Stimulated activated CD4-positive, alpha-beta T cell treated with anti-CD3 and anti-CD28 coated beads, Interleukin-15, amount 100 ng/mL, for 1 hour (primary cell): ENCODE data around the gene GNG5.
"Not testable (repeated sequence)": the region's sequence is repeated elsewhere in the genome, so short reads cannot be mapped to it uniquely, and the experiment has no call there.

Experiments
- DNase-seq, 2 donors: peaks; one replicate each; pipeline ENCODE4 v3.0.0-alpha.2; 2020; ENCODE audit warnings: low read depth in 1 of 2, low spot score in 1 of 2

The GNG5 gene

DNA sequence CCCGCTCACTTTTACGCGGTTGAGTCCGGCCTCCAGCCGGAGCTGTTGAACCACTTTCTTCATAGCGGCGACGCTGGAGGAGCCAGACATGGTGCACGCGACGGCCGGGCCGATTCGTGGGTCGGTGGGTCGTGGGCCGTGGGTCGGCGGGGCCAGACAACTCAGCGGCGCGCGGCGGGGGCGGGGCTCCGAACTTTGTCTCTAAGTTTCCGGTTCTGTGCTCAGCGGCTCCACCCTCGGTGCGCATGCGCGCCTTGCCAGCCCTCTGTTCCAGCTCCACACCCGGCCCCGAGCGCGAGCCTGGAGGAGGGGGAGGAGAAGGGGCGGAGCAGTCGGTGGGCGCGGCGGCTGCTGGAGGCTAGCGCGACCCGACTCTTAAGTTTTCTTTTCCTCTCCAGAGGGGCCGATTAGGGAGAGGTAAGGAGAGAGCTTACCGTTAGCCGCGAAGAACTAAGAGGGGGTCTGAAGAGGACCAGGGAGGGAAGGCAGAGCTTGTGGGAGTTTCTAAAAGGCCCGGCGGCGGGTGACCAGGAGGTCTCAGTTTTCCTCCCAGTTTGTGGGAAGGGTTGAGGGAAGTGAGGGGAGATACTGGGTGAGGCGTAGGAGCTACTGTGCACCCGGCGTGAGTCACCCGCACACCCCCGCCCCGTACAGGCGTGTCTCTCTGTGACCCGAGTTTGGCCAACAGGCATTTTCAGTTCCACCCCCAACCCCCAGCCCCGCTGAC is at the start of gene GNG5, which contains the start of gene SPATA1:
Gene GNG5, minus strand, starts transcription at position 580 of the 727 bp plus-strand sequence. Its CDS starts 490 bp downstream, at position 90.
Gene SPATA1, plus strand, starts transcription at position 385 of the 727 bp plus-strand sequence. CDS start 9,974 bp downstream, outside the sequence.
- peak; percentile 93 to 97 for DNase-seq

GRCh38 chr1:84550826-84551225 is 44.4 kb upstream of the GNG5 start:
- DNase-seq, result no peak

DNA sequence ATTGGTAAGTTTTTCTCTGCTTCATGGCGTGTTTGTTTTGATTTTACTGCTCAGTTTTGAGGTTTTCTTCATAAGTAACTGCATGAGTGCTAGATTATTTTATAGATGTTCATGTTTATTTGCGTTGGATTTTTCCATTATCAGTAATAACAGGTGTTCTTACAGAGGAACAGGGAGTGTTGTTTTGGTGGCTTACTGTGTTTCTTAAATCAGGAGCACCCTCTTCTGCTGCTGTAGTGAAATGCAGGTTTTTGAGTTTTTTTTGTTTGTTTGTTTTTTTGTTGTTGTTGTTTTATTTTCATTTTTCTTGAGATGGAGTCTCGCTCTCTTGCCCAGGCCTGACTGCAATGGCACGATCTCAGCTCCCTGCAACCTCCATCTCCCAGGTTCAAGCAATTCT is 35.3 kb upstream of the GNG5 start:
- DNase-seq, result no peak

DNA sequence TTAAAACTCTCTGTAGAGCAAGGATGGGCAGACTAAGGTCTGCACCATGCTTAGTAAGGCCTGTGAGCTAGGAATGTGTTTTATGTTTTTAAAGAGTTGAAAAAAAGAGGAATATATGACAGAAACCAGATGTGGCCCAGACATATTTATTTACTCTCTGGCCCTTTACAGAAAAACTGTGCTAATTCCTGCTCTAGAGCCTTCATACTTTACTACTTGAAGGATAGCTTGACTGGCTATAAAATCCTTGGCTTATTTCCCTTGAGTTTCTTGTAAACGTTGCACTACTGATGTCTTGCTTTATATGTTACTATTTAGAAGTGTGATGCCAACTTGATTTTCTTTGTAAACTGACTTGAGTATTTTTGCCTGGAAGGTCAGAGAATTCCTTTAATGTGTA is 34.4 kb upstream of the GNG5 start:
- DNase-seq, result no peak

DNA sequence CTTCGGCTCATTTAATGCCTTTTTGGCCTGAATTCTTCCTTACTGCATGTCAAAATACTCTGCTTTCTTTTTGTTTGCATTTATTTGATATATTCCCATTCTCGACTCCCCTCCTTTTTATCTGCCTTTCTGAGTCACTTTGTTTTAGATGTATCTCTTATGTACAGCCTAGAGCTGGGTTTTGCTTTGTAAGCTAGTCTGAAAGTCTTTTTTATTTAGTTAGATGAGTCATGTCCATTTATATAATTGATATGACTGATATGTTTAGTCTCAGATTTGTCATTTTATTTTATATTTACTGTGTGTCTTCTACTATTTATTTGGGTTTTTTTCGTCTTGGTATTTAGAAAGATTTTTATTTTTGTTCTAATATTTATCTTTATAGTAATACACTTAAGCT is 33.6 kb upstream of the GNG5 start:
- DNase-seq, result no peak

- no peak for DNase-seq
These were observed 32.2 kb upstream of the GNG5 start for GRCh38 chr1:84538599-84538998.

- no peak for DNase-seq
These were observed 19.4 kb upstream of the GNG5 start for GRCh38 chr1:84525779-84526178.

- DNase-seq, result no peak
These were observed 18.2 kb upstream of the GNG5 start for GRCh38 chr1:84524590-84524989.

DNA sequence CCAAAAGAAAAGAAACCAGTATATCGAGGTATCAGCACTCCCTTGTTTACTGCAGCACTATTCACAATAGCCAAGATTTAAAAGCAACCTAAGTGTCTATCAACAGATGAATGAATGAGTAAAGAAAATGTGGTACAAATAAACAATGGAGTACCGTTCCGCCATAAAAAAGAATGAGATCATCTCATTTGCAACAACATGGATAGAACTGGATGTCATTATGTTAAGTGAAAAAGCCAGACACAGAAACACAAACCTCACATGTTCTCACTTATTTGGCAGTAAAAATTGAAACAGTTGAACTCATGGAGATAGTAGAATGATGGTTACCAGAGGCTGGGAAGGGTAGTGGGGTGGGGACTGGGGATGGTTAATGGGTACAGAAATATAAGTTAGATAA is 4.3 kb upstream of the GNG5 start:
- no peak for DNase-seq

GRCh38 chr1:84510165-84510564 is 3.8 kb upstream of the GNG5 start:
- DNase-seq, result no peak

GRCh38 chr1:84509029-84509428 is 2.6 kb upstream of the GNG5 start:
- no peak for DNase-seq

DNA sequence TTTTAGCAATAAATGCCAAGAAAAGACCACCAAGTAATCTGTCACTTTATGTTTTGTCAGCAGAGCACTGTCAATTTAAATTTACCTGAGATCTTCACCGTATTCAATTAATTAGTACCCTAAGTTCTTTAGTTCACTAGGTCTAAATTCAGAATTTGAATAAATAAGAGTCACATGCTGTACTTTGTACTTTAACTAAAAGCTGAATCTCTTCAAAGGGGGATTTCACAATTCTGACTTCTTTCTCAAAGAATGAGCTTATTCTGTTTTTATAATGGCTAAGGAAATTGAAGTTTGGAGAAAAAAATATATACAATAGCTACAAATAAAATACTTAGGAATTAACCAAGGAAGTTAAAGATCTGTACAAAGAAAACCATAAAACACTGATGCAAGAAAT is 2.1 kb upstream of the GNG5 start:
- DNase-seq, result no peak

GRCh38 chr1:84507887-84508286 is 1.5 kb upstream of the GNG5 start:
- DNase-seq, result not testable (repeated sequence)

DNA sequence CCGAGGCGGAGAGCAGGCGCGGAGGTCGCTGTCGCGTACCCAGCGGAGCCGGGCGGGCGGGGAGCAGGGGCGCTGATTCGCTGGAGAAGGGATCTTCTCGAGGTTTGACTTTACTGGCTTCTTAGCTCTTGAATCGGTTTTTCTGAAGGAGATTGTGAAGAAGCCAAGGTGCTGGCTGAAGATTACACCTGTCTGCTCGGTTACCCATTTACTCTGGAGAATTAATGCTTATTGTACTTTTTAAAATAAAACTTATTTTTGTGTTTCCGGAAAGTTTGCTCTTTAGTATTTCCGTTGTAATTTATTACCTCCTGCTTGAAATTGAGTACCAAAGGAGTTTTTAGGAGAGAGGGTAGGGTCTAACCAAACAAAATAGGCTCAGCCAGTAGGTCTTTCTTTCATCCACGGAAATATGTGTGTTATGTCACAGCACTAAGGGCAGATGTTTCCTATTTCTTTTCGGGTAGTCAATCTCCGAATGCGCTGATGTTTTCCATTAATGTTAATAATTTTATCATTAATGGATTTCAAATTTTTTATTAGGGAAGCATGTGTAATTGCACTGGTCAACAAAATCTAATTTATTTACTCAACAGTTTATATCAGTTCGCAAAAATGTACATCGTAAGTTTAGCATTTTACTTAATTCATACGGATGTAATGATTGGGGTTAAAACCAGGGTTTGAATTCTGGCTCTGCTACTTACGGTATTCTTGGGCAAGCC is 510 bp upstream of the GNG5 start:
- no peak for DNase-seq

DNA sequence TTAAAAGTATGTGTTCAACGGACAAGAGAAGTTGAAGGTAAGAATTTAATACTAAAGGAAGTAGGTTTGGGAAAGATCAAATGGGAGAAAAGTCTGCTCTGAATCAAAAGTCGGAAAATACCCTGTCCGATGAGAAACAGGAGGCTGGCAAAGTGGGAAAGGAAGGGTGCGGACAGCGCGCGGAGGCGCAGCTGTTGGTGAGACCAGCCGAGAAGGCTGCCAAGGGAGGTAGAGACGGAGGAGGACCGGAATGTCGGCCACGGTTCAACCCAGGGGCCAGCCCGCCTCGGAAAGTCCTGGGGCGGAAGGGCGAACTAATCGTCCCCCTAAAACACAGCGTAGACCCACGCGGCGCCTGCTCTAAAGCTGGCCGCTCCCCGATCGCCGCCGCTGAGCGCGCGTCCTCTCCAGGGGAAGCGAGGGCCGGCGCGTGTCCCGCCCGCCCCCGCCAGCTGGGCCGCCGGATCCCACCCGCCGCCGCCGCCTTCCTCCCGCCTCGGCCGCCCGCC is 834 bp downstream of the GNG5 start:
- no peak for DNase-seq

DNA sequence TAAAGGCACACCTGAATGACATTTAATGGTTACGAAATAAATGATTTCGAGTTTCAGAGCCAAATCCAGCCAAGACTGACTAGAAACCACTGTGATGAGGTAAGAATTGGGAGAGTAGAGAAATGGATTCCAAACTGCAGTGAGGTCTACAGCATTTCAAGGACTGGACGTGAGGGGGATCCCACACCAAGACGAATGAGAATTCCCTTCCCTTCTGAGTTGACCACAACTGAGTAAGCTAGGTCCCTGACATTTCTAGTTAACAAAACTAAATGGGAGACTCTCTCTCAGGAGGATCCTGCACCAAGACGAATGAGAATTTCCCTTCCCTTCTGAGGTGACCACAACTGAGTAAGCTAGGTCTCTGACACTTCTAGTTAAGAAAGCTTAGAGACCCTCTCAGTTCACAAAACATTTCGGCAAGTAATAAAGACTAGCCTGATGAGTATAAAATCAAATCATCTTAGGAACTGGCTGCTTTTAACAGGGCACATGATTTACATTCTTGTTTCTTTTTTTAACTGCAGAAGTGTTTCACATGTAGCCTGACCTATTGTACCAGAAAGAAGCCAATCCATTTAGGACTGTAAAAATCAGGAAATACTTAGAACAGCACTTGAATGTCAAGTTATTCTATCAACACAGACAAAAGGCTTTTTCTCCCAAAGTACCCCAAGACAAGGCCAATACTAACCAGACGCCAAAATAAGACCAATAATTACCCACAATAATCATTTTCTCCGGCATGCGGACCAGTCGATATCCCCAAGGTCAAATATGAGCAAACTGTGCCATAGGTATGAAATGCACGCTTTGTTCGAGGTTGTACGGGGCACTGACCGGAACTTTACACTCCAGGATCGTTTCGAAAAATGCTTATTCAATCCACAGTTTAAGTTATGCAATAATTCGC is 1.5 kb downstream of the GNG5 start:
- no peak for DNase-seq

- no peak for DNase-seq
These were observed 3.5 kb downstream of the GNG5 start for GRCh38 chr1:84502927-84503326.

DNA sequence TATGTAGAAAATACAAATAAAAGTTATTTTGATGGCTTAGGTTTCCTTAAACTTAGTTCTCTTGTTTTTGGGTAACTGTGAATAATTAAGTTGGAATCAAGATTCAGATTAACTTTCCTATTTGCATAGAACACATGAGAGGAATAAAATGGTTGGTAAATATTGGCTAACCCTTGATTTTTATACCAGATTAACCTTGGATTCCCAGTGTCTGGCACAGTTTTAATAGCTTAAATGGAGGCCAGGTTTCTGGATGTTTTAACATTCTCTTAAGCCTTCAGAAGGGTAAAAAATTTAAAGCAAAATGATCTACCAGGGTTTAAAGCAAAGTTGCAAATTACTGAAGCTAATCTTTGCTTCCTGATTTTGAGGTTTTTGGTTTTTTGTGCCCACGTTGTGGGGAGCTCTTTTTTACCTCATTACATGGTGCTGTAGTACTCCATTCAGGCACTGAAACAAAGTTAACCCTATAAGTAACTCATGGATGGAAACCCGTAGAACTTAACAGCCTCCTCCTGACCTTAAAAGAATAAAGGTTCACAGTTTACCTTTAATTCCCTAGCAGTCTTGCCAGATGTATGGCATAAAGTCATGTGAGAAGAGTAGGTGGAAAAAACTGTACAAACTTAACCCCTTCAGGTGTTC is 8.6 kb downstream of the GNG5 start:
- no peak for DNase-seq

GRCh38 chr1:84496498-84496897 is 9.9 kb downstream of the GNG5 start:
- no peak for DNase-seq

DNA sequence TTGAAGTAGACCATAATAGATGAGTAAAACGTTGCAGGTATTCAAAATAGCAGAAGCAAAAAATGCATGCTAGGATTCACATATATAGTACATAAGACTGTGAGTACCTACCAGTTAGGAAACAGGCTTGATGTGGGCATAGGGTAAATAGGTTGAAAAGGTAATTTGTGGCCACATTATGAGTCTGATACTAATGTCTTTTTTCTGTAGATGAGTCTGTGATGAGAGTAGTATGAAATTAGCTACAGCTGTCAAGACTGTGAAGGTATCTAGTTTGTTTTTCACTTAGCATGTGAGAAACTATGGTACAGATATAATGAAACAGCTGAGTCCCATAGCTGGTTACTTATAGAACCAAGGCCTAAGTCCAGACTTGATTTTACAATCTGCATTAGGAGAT is 12.6 kb downstream of the GNG5 start:
- DNase-seq, result no peak

DNA sequence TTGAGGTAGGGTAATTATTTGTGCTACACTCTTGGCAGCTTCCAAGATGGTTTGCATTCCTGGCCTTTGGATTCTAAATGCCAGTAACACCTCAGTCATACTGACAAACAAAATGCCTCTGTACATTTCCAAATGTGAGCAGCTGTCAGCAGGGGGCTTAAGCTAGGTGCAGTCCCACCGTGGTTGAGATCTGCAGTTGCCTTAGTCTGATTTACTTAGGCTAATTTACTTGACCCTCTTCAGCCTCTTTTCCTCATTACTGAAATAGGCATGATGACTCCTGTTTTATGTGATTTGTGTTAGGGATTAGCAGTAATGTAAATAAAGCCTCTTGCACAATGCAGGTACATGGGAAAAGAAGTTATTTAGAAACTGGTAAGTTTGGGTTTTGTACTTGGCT is 13.7 kb downstream of the GNG5 start:
- DNase-seq, result no peak
